ENCODE results near the gene KANK3. TPM values are rescaled to one million over a fixed set of nuclear protein-coding genes. Genes with fewer than 3 reads are reported as not detected.

KANK3 gene
- total and polyA plus RNA-seq, 2 of the 8 experiments (the other 6 are each of a cell fraction or from before 2014, with no cell fraction given) = 2.5 to 4.2 TPM

GRCh38 chr19:8302734-8303133 lies 40.3 kb downstream of the KANK3 start (continued):
- TF ChIP-seq RFX5 (IDR thresholded peaks at IDR 0.05; ENCODE audit: borderline replicate concordance, low read depth, low read length) (no peak), CTCF (IDR thresholded peaks at IDR 0.05; ENCODE audit: control extremely low read depth in 1 of 3, insufficient read depth in 1 of 3, low read depth in 1 of 3, low read length in 3 of 3) (no peak), SP4 (IDR thresholded peaks at IDR 0.05; ENCODE audit: low read length) (no peak)
